ENCODE data around the gene SESTD1.
A peak's percentile ranks its signal among the peaks of the same experiment; 100 is the strongest.
"Not testable (repeated sequence)": the region's sequence is repeated elsewhere in the genome, so short reads cannot be mapped to it uniquely, and the experiment has no call there.

SESTD1 gene

GRCh38 chr2:179235463-179236108, 29.0 kb downstream of the SESTD1 start:
- DNase-seq: no peak

GRCh38 chr2:179234658-179235240, 29.9 kb downstream of the SESTD1 start:
- DNase-seq: no peak

- no peak for DNase-seq
Measured at GRCh38 chr2:179233626-179234430, 30.8 kb downstream of the SESTD1 start.

- no peak for DNase-seq
Measured at GRCh38 chr2:179233083-179233490, 31.5 kb downstream of the SESTD1 start.

- DNase-seq: no peak
Measured at GRCh38 chr2:179226961-179227259, 37.7 kb downstream of the SESTD1 start.

- no peak for DNase-seq
Measured at GRCh38 chr2:179226203-179226960, 38.2 kb downstream of the SESTD1 start.

- no peak for DNase-seq
Measured at GRCh38 chr2:179224361-179224760, 40.3 kb downstream of the SESTD1 start.

GRCh38 chr2:179222076-179222475, 42.6 kb downstream of the SESTD1 start:
- DNase-seq: no peak

GRCh38 chr2:179218848-179219594, 45.6 kb downstream of the SESTD1 start:
- peak; percentile 64 for DNase-seq

- DNase-seq: not testable (repeated sequence)
Measured at GRCh38 chr2:179214671-179215070, 50.0 kb downstream of the SESTD1 start.

- no peak for DNase-seq
Measured at GRCh38 chr2:179211355-179211754, 53.3 kb downstream of the SESTD1 start.

GRCh38 chr2:179208277-179208676, 56.4 kb downstream of the SESTD1 start:
- DNase-seq: not testable (repeated sequence)

- no peak for DNase-seq
Measured at GRCh38 chr2:179207047-179207446, 57.6 kb downstream of the SESTD1 start.

- DNase-seq: no peak
Measured at GRCh38 chr2:179201869-179202268, 62.8 kb downstream of the SESTD1 start.

- not testable (repeated sequence) for DNase-seq
Measured at GRCh38 chr2:179195926-179196590, 68.6 kb downstream of the SESTD1 start.

GRCh38 chr2:179195141-179195540, 69.5 kb downstream of the SESTD1 start:
- no peak for DNase-seq

- no peak for DNase-seq
Measured at GRCh38 chr2:179193759-179194394, 70.8 kb downstream of the SESTD1 start.

- no peak for DNase-seq
Measured at GRCh38 chr2:179191110-179191509, 73.5 kb downstream of the SESTD1 start.

- DNase-seq: no peak
Measured at GRCh38 chr2:179186126-179186525, 78.5 kb downstream of the SESTD1 start.

GRCh38 chr2:179184610-179185009, 80.0 kb downstream of the SESTD1 start:
- DNase-seq: no peak

GRCh38 chr2:179181002-179181401, 83.6 kb downstream of the SESTD1 start:
- DNase-seq: no peak

GRCh38 chr2:179180242-179180641, 84.4 kb downstream of the SESTD1 start:
- DNase-seq: no peak
